Spleen (tissue), 11 donors: ENCODE data around the gene LCE1B. TPM values are rescaled to one million over a fixed set of nuclear protein-coding genes. Genes with fewer than 3 reads are reported as not detected.

Experiments used
- DNase-seq: peaks from one replicate; pipeline ENCODE4 v3.0.0-alpha.2; 2020
- H3K27ac ChIP-seq, 8 donors: fragments of 200-600 bp; sonication (generic) in 7 of 8; 1 replicate in 4 of 8; 2 replicates in 4 of 8; pipeline versions ENCODE4 v1.5.0 to v1.8.0; 2016 to 2021; ENCODE audit warnings: inconsistent platforms in 4 of 8, mild to moderate bottlenecking in 4 of 8, moderate library complexity in 1 of 8
- H3K27me3 ChIP-seq, 7 donors: fragments of 200-600 bp; sonication (generic) in 6 of 7; replicated peaks in 1 of 7; 1 replicate in 4 of 7; 2 replicates in 3 of 7; pipeline versions ENCODE4 v1.5.0 to v1.8.0; 2016 to 2021; ENCODE audit warnings: inconsistent platforms in 3 of 7, mild to moderate bottlenecking in 1 of 7
- H3K36me3 ChIP-seq, 6 donors: fragments of 200-600 bp; sonication (generic) in 5 of 6; 1 replicate in 4 of 6; 2 replicates in 2 of 6; pipeline versions ENCODE4 v1.5.0 to v1.8.0; 2016 to 2021; ENCODE audit warnings: inconsistent platforms in 2 of 6
- H3K4me1 ChIP-seq, 6 donors: fragments of 200-600 bp; sonication (generic) in 5 of 6; 1 replicate in 3 of 6; 2 replicates in 3 of 6; pipeline versions ENCODE4 v1.5.0 to v1.8.0; 2016 to 2021; ENCODE audit warnings: inconsistent platforms in 3 of 6
- H3K4me3 ChIP-seq, 8 donors: fragments of 200-600 bp; sonication (generic) in 7 of 8; 1 replicate in 4 of 8; 2 replicates in 4 of 8; pipeline versions ENCODE4 v1.5.0 to v1.8.0; 2016 to 2021; ENCODE audit warnings: inconsistent platforms in 4 of 8, mild to moderate bottlenecking in 4 of 8, moderate library complexity in 2 of 8
- H3K9me3 ChIP-seq, 8 donors: fragments of 200-600 bp; sonication (generic) in 7 of 8; 1 replicate in 4 of 8; 2 replicates in 4 of 8; pipeline versions ENCODE4 v1.5.0 to v1.8.0; 2016 to 2021; ENCODE audit warnings: inconsistent platforms in 4 of 8
- POLR2A ChIP-seq, 3 donors: fragments of 450-650 bp; IDR thresholded peaks; one replicate each; pipeline ENCODE4 v1.5.1; 2017; ENCODE audit warnings: antibody characterized with exemption in 3 of 3, mild to moderate bottlenecking in 1 of 3
- POLR2AphosphoS5 ChIP-seq, 3 donors: sonication (generic); formaldehyde crosslinking; IDR thresholded peaks; one replicate each; pipeline ENCODE4 v1.5.1; 2017; ENCODE audit warnings: antibody characterized with exemption in 3 of 3
- WGBS, 5 donors: extraction: QIAGEN DNeasy Blood & Tissue Kit in 3 of 5; methylation state at CpG; one replicate each; pipeline versions ENCODE4 v1.1.5 to v1.1.7; 2013 to 2018; 5-methylcytosine and 5-hydroxymethylcytosine counted together
- intact Hi-C: fragments of 100-400 bp; cut with DNase I; formaldehyde crosslinking; loops from one replicate; pipeline ENCODE4 v1.15.0; 2023; ENCODE audit warnings: low total_unique reads
- polyA plus RNA-seq, 3 donors: library from polyadenylated mRNA; stranded (reverse); fragments of 200-250 nt; gene quantifications; one replicate each; pipeline ENCODE4 v1.2.1, GENCODE V29; 2013
- total RNA-seq, 7 donors: library from RNA; depleted of rRNA in 3 of 7; stranded (reverse); fragments of >200 nt in 3 of 7; fragmentation: NEBNext Ultra II Directional in 4 of 7; extraction: Animal tissue kit (Norgen Biotek cat#: 25700) in 4 of 7; gene quantifications; one replicate each; pipeline versions ENCODE4 v1.1.0 to v1.2.1, GENCODE V29; 2016 to 2021
- TF ChIP-seq, protein P1 (sequence below), 11 experiments: fragments of 200-600 bp in 7 of 11; fragments of 450-650 bp in 4 of 11; sonication (generic) in 4 of 11; IDR thresholded peaks in 8 of 11; conservative IDR thresholded peaks in 3 of 11; 1 replicate in 7 of 11; 2 replicates in 4 of 11; pipeline versions ENCODE4 v1.4.0 to v1.8.0; 2016 to 2021; ENCODE audit warnings: antibody characterized with exemption in 11 of 11, inconsistent platforms in 4 of 11, mild to moderate bottlenecking in 1 of 11
- donor health status: healthy with polysubstance abuse.
- donor health status: DM: no; HTN: no; CAD: no; lungs with moderate emphysema.
- donor health status: DM: no; HTN: no; CAD: no.
- donor health status: Bipolar disorder and iron deficiency.
- donor health status: healthy.
- donor health status: DM: no; HTN: no; CAD: no.
- donor health status: DM: yes; HTN: yes; CAD: no.

LCE1B gene
- total and polyA plus RNA-seq, 10 donors = not detected

DNA sequence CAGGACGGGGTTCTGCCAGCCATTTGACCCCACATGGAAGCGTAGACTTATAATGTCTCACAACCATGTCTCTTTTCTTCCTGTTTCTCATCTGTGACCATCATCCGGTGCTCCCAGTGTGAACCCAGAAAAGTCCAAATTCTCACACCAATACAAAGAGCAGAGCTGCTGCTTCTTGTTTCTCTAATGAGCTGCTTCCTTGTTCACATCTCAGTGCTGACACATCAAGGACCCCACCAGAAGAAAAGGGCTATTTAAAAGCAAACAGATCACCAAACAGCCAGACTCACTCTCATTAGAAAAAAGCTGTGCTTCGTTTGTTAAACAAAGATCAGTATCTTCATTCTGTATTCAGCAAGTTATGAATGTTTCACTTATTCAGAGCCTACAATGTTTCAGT lies 16.1 kb upstream of the LCE1B start:
- Histone ChIP-seq H3K9me3 (no peaks in the 10 kb centered on the region), H3K4me1 (no peaks in the 10 kb centered on the region), H3K27me3 (peaks cover 0 to 10% (median 0%) of the 10 kb centered on the region in 7 donors), H3K27ac (no peak overlapping the region), H3K4me3 (no peak overlapping the region), H3K36me3 (no peaks in the 10 kb centered on the region)
- intact Hi-C loops = no loop called here
- 49 to 64% (median 59%) methylated on average over 4 of the region's 4 CpGs for WGBS, 5 donors
- TF ChIP-seq POLR2A (IDR thresholded peaks at IDR 0.05) = no peak
- TF ChIP-seq POLR2AphosphoS5 (IDR thresholded peaks at IDR 0.05) = no peak
- TF ChIP-seq, protein P1, sequence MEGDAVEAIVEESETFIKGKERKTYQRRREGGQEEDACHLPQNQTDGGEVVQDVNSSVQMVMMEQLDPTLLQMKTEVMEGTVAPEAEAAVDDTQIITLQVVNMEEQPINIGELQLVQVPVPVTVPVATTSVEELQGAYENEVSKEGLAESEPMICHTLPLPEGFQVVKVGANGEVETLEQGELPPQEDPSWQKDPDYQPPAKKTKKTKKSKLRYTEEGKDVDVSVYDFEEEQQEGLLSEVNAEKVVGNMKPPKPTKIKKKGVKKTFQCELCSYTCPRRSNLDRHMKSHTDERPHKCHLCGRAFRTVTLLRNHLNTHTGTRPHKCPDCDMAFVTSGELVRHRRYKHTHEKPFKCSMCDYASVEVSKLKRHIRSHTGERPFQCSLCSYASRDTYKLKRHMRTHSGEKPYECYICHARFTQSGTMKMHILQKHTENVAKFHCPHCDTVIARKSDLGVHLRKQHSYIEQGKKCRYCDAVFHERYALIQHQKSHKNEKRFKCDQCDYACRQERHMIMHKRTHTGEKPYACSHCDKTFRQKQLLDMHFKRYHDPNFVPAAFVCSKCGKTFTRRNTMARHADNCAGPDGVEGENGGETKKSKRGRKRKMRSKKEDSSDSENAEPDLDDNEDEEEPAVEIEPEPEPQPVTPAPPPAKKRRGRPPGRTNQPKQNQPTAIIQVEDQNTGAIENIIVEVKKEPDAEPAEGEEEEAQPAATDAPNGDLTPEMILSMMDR (IDR thresholded peaks at IDR 0.05 in 8 of 11, conservative IDR thresholded peaks at IDR 0.05 in 3 of 11) = no peak
- no peak for DNase-seq

DNA sequence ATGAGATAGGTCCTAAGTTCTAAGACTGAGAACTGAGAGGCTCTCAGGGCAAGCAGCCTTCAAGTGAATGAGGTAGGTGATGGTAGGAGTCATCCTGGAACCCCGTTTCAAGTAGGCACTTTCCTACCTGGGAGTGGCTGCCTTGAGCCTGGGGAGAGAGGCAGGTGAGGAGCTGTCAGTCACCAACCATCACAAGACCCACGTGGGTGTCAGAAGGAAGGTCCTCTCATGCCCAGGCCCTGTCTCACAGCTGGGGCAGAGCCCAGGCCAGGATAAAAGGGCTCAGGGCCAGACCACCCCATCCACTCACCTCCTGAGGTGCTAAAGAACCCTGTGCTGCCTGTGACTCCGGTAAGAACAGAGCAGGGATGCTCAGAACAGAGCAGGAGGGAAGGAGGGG lies 15.3 kb upstream of the LCE1B start, which contains the start of gene LCE1D:
Gene LCE1D, plus strand, starts transcription at position 301 of the 400 bp plus-strand sequence. CDS start 1,074 bp downstream, outside the sequence.
- TF ChIP-seq POLR2AphosphoS5 (IDR thresholded peaks at IDR 0.05) (no peak), POLR2A (IDR thresholded peaks at IDR 0.05) (no peak)
- TF ChIP-seq, protein P1 (IDR thresholded peaks at IDR 0.05 in 8 of 11, conservative IDR thresholded peaks at IDR 0.05 in 3 of 11) = no peak
- intact Hi-C loops = no loop called here
- Histone ChIP-seq H3K4me1 (no peaks in the 10 kb centered on the region), H3K27me3 (peaks cover 0 to 10% (median 0%) of the 10 kb centered on the region in 7 donors), H3K36me3 (no peaks in the 10 kb centered on the region), H3K4me3 (no peak within 1 kb of the TSS), H3K9me3 (no peaks in the 10 kb centered on the region), H3K27ac (no peak within 1 kb of the TSS)
- WGBS, 5 donors = 43 to 67% (median 47%) methylated on average over 3 of the region's 3 CpGs
- DNase-seq = no peak

DNA sequence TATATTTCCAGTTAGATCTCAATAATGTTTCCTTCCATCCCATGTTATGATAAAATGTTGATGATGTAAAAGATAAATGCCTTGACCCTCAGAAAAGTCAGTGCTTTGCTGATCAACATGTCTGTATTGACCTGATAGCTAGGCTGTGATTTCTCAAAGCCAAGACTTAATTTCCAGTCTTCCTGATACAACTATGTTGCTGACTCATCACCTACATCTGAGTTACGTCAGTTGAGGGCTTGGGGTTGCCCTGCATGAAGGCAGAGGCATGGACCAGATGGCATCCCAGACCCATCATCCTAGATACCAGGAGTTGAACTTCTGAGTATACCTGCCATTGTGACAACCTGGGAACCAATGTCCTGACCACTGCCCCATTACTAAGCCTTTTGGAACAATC lies 10.4 kb upstream of the LCE1B start:
- H3K27ac ChIP-seq = no peak overlapping the region
- intact Hi-C loops = no loop called here
- H3K4me1 ChIP-seq = no peaks in the 10 kb centered on the region
- TF ChIP-seq POLR2AphosphoS5 (IDR thresholded peaks at IDR 0.05) (no peak), POLR2A (IDR thresholded peaks at IDR 0.05) (no peak)
- TF ChIP-seq, protein P1 (IDR thresholded peaks at IDR 0.05 in 8 of 11, conservative IDR thresholded peaks at IDR 0.05 in 3 of 11) = no peak
- H3K9me3 ChIP-seq = no peaks in the 10 kb centered on the region
- no peak for DNase-seq
- peaks cover 0 to 25% (median 0%) of the 10 kb centered on the region in 7 donors for H3K27me3 ChIP-seq
- WGBS, 5 donors = 57 to 71% (median 59%) methylated on average over 1 of the region's 1 CpG
- no peak overlapping the region for H3K4me3 ChIP-seq
- H3K36me3 ChIP-seq = no peaks in the 10 kb centered on the region

DNA sequence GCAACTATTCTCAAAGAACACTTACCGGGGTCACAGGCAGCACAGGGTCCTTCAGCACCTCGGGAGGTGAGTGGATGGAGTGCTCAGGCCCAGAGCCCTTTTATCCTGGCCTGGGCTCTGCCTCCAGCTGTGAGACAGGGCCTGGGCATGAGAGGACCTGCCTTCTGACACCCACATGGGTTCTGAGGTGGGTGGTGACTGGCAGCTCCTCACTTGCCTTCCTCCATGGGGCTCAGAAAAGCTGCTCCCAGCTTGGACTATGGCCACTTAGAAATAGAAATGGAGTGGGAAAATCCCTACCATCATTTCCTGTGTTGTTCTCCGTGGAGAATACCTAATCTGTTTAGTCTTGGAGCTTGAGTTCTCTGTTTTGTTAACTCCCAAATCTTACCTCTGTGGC lies 5.2 kb upstream of the LCE1B start, which contains the start of gene LCE1C:
Gene LCE1C, minus strand, starts transcription at position 76 of the 400 bp plus-strand sequence. CDS start 1,173 bp downstream, outside the sequence.
- intact Hi-C loops = no loop called here
- no peaks in the 10 kb centered on the region for H3K4me1 ChIP-seq
- TF ChIP-seq POLR2AphosphoS5 (IDR thresholded peaks at IDR 0.05) (no peak), POLR2A (IDR thresholded peaks at IDR 0.05) (no peak)
- TF ChIP-seq, protein P1 (IDR thresholded peaks at IDR 0.05 in 8 of 11, conservative IDR thresholded peaks at IDR 0.05 in 3 of 11) = no peak

More for the DNA sequence above, 5.2 kb upstream of the LCE1B start, which contains the start of gene LCE1C:
- H3K4me3 ChIP-seq = no peak within 1 kb of the TSS
- WGBS, 5 donors = 49 to 69% (median 57%) methylated on average over 3 of the region's 3 CpGs
- H3K27ac ChIP-seq = no peak within 1 kb of the TSS
- no peak for DNase-seq
- peaks cover 0 to 4% (median 0%) of the 10 kb centered on the region in 8 donors for H3K9me3 ChIP-seq
- peaks cover 0 to 37% (median 0%) of the 10 kb centered on the region in 7 donors for H3K27me3 ChIP-seq
- no peaks in the 10 kb centered on the region for H3K36me3 ChIP-seq
